Measurements from ENCODE around the gene VSTM2B.
A peak's percentile ranks its signal among the peaks of the same experiment; 100 is the strongest.

Gene VSTM2B

DNA sequence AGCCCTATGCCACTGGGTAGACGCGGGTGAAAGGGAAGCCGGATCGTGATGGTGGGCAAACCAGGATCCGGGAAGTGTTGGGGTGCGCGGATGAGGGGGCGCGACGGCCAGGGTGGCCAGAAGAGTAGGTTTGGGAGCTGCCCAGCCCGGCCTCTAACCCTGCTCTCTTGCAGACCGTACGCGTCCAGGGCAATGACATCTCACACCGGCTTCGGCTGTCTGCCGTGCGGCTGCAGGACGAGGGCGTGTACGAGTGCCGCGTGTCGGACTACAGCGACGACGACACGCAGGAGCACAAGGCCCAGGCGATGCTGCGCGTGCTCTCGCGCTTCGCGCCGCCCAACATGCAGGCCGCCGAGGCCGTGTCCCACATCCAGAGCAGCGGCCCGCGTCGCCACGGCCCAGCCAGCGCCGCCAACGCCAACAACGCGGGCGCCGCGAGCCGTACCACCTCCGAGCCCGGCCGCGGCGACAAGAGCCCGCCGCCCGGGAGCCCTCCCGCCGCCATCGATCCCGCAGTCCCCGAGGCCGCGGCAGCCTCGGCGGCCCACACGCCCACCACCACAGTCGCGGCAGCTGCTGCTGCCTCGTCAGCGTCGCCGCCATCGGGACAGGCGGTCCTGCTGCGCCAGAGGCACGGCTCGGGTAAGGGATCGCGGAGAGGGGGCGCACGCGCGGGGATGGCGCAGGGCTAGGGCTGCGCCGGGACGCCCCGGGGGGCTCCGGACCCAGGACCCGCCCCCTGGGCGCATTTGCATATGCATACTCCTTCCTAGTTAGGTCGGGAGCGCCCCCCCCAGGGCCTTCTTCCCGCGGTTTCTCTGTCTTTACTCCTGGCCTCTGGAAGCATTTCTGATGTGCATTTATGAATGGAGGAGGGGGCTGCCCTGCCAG lies 4.1 kb downstream of the VSTM2B start:
- no peak for DNase-seq

GRCh38 chr19:29530540-29531457 lies 5.0 kb downstream of the VSTM2B start:
- peak in 1 of 58 donors; percentile 14 for DNase-seq

DNA sequence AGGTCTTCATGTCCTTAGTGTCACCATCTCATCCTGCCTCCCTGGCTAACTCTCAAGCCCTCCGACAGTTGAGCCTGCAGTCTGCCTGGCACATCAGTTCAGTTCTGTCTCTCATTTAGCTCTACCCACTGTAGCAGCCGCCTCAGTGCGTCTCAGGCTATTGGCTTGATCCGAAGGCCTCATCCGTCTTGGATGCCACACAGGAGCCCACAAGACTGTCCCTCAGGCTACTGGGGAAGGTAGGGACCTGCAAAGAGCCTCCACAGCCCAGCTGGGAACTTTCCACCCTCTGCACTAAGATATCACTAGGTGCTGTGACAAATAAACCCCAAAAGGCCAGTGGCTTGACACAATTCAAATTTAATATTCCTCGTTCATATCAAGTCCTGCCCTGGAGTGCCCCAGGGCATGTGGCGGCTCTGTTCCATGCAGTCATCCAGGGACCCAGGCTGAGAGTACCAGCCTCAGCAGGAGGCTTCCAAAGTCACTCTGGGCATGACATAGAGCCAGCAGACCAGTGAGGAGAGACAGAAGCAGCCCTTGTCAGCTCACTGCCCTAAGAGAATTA lies 5.7 kb downstream of the VSTM2B start:
- DNase-seq: no peak

GRCh38 chr19:29532097-29532496 lies 6.3 kb downstream of the VSTM2B start:
- peak in 1 of 58 donors; percentile 24 for DNase-seq

DNA sequence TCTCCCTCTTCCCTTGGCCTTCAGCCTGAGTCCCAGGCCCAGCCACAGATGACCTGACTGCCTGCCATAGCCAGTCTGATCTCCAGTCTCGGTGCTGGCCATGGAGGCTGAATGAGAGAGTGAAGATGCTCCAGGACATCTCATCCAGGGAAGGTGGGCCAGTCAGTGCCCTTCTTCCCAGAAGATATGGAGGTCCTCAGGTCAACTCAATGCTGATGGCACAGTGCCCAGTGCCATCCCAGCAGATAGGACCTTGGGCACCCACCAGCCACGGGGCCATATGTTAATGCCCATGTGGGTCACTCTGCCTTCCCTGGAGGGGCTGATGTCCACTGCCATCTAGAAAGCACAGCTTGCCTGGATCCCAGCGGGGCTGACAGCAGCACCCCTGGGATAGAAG lies 7.2 kb downstream of the VSTM2B start:
- DNase-seq: no peak

GRCh38 chr19:29533578-29534544 lies 8.1 kb downstream of the VSTM2B start:
- DNase-seq: no peak

- peak in 2 of 58 donors; percentile 24 to 27 for DNase-seq
These were observed 9.5 kb downstream of the VSTM2B start for GRCh38 chr19:29535214-29535831.

GRCh38 chr19:29535984-29536508 lies 10.3 kb downstream of the VSTM2B start:
- no peak for DNase-seq

DNA sequence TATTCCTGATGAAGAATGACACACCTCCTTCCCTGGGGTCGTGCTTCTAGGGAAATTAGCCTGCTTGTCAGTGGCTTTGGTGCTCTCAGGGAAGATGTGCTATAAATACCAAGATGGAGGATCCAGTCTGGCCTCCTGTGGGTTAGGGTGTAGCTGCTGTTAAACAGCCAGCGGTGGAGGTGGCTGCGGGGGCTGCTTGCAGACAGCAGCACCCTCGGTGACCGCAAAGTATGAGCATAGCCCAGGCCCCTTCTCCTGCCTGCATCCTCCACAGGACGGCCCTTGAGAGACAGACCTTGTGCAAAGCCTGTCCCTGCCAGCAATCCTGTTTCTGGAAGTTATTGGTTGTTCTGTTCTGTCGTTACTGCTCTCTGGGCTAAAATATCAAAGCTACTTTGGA lies 11.4 kb downstream of the VSTM2B start:
- no peak for DNase-seq

GRCh38 chr19:29537601-29538000 lies 11.8 kb downstream of the VSTM2B start:
- DNase-seq: no peak

GRCh38 chr19:29538146-29538545 lies 12.4 kb downstream of the VSTM2B start:
- no peak for DNase-seq

DNA sequence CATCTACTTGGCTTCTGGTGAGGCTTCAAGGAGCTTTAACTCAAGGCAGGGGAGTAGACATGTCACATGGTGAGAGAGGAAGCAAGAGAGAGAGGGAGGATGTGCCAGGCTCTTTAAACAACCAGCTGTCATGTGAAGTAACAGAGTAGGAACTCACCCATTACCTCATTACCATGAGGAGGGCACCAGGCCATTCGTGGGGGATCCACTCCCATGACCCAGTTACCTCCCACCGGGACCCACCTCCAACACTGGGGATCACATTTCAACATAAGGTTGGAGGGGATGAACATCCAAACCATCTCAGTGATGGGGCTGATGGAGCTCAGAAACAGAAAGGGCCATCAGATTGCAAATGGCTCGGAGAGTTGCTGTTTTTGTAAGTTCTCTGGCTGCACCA lies 12.9 kb downstream of the VSTM2B start:
- DNase-seq: no peak

DNA sequence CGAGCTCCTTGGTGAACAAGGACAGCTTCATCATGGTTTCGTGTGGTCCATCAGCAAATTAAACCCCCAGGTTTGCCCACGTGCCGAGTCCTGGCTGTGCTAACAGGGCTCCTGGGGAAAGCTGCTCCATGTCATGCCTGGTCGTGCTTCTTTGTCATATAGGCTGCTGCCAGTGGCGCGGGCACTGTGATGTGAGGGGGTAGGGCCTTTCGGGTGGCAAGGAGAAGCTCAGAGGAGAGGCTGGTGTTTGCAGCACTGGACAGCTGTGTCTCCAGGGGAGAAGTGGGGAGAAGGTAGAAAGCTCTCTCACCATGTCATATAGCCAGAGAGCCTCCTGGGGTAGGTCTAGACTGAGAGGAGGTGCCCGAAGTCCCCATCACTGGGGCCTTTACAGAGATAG lies 13.3 kb downstream of the VSTM2B start:
- no peak for DNase-seq

GRCh38 chr19:29539670-29540069 lies 13.9 kb downstream of the VSTM2B start:
- DNase-seq: no peak

GRCh38 chr19:29540114-29540513 lies 14.3 kb downstream of the VSTM2B start:
- DNase-seq: no peak

GRCh38 chr19:29541473-29542253 lies 15.9 kb downstream of the VSTM2B start:
- DNase-seq: no peak

- DNase-seq: no peak
These were observed 16.5 kb downstream of the VSTM2B start for GRCh38 chr19:29542327-29542726.

GRCh38 chr19:29542776-29543175 lies 17.0 kb downstream of the VSTM2B start:
- DNase-seq: no peak

- no peak for DNase-seq
These were observed 17.6 kb downstream of the VSTM2B start for GRCh38 chr19:29543381-29543780.
